ENCODE data around the gene A4GALT.
"Not testable (repeated sequence)": the region's sequence is repeated elsewhere in the genome, so short reads cannot be mapped to it uniquely, and the experiment has no call there.

Gene A4GALT, protein sequence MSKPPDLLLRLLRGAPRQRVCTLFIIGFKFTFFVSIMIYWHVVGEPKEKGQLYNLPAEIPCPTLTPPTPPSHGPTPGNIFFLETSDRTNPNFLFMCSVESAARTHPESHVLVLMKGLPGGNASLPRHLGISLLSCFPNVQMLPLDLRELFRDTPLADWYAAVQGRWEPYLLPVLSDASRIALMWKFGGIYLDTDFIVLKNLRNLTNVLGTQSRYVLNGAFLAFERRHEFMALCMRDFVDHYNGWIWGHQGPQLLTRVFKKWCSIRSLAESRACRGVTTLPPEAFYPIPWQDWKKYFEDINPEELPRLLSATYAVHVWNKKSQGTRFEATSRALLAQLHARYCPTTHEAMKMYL

DNA sequence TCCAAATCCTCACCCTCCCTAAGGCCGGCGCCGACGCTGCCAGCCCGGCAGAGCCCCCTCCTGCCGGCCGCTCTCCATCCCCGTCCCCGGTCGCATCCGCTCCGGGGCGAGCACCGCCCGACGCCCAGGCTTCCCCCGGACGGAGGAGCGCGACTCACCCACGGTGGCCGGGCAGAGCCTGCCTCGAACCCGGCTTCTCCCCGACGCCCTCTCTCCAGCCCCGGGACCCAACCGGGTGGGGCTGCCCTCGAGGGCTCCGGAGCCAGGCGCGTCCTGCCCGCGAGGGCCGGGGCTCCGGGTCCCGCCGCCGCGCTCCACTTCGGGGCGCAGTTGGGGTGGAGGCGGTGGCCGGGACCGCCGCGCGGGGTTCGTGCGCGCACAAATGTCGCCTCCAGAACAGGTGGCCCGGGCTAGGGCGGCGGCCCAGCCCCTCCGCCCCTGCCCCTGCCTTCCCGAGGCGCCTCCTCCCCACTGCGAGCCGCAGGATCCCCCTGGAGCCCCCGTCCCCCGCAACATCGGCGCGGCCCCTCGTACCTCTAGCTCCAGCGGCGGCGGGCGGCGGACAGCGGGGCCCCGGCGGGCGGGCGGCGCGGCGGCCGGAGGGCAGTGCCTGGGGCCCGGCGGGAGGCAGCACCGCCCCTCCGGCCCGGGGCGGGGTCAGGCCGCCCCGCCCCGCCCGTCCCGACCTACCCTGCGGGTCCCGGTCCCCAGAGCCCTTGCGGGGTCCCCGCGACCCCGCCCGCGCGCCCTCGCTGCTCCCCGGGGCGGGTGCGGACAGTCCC, at the start of gene A4GALT:
TSS of gene A4GALT (minus strand) at position 608 of the 782 bp plus-strand sequence. CDS start 26,919 bp downstream, outside the sequence.
- DNase-seq, result no peak

DNA sequence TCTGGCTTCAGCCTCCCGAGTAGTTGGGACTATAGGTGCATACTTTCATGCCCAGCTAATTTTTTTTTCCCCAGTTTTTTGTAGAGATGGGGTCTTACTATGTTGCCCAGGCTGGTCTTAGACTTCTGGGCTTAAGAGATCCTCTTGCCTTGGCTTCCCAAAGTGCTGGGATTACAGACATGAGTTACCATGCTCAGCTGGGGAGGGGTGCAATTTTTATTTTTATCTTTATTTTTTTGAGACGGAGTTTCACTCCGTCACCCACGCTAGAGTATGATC, 49.7 kb upstream of the A4GALT start:
- DNase-seq, result no peak

DNA sequence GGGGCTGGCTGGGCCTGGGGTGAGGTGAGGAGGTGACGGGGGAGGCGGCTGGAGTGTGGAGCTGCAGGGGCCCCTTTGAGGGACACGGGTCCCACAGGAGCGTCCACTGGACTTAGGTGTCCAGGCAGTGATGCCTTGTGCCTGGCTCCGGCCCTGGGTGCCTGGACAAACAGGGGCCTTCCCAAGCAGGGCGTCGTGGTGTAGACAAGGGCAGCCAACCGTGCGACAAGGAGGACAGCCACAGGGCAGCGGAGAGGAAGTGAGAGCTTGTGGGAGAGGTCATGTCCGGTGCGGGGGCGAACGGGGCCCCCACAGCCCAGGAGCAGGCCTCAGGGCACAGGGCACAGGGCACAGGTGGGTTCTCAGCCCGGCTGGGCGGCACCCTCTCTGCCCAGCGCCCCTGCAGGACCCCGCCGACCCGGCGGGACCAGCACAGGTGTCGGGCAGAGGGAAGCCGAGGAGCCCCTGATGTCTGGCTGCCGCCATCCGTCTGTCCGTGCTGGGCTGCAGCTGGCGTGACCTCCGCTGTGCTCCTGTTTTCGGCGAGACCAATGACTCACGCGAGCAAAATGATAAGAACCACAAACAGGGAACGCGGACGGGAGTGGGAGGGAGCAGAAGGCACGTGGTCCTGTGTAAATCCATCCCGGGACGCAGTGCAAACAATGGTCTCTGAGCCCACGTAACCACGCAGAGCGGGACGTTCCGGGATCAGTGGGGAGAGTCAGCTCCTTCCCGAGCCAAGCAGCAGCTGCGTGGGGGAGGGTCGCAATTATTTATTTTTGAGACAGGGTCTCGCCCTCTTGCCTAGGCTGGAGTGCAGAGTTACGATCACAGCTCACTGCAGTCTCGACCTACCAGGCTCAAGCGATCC, 49.1 kb upstream of the A4GALT start:
- peak; percentile 52 for DNase-seq

DNA sequence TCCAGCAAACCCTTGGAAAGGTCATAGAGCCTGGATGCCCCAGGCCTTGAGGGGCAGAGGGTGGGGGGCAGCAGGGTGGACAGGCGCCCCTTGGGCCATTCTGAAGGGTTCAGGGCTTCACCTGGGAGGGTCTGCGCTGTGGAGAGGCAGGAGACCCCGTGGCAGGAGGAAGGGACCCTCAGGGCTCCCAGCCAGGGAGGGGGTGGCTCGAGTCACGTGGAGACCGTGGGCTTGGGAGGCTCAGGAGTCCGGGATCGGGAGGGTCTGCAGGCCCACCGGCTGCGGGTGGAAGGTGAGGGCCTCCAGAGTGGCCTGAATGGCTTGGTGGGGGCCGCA, 48.5 kb upstream of the A4GALT start:
- no peak for DNase-seq

DNA sequence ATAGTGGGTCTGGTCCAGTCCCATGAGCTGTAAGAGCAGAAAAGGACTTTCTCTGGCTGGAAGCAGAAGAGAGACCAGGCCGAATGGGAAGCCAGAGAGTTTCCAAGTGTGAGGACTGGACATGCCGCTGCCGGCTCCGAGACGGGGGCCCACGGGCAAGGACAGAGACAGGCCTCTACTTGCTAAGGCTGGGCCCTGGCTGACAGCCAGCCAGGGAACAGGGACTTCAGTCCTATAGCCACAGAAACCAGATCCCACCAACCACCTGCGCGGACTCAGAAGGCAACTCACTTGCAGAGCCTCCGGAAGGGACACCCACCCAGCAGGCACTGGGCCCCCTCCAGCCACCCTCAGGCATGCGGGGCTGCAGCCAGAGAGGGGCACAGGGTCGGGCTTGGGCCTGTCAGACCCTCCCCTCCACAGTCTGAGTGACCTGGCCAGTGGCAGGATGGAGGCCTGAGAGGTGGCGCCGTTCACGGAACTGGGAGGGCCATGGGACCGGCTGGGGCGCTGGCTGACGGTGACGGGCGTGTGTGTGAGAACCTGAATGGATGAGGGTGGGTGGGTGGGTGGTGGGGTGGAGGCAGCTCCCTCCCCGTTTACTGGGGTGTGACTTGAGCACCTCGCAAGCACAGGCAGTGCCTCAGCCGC, 47.8 kb upstream of the A4GALT start:
- no peak for DNase-seq

DNA sequence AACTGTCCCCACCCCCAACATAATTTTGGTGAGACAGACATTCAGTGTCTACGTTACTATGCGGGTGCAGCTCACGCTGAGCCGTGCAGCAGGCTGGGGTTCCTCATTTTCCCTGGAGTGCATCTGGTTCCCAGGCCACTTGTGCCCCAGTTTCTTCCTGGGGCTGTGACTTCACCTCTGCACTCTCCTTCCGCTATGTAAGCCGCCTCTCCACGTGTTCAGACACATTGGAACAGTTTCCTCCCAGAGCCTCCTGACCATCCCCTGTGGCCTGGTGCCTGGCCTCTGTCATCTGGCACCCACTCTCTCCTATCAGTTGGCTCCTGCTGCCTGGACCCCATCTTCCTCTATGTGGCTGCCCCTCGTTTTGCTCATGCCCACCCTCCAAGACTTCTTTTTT, 46.2 kb upstream of the A4GALT start:
- no peak for DNase-seq

DNA sequence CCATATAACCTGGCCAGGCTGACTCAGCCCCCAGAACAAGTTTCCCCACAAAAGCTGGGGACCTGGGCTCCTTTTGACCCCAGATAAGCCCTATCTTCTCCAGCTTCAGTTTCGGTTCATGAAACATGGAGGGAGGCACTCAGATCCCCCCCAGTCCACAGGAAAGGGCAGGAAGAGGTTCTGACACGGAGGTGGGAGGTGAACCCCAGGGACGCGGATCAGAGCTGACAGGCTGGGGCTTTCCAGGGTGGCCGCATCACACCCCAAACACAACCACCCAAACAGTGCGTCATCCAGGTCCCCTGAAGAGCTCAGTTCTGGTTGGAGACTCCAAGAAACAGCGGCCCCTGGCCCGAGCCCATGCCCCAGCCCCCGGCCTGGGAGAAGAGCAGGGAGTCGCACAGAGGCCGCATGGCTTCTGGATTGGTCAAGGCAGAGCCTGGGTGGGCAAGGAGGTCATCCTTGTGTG, 44.3 kb upstream of the A4GALT start:
- DNase-seq, result no peak

DNA sequence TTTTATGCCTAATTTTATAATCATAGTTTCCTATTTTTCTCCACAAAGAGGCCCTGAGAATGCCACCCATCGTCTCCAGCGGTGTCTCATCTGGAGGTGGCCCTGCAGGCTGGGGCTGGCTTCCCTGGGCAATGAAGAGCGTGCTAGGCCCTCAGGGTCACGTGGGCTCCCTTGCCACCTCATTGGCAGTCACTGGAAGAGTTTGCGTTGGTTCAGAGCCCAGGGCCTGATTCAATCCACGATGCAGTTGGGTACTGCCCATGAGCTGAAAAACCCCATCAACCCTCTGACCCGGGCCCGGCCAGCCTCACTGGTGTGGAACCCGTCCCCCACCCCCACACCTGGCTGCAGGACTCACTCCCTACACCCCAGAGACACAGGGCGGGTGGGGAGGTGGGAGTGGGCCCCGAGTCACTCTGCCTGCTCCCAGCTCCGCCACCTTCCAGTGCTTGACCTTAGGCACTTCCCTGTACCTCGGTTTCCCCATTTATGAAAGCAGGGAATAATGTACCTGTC, 43.4 kb upstream of the A4GALT start:
- no peak for DNase-seq

DNA sequence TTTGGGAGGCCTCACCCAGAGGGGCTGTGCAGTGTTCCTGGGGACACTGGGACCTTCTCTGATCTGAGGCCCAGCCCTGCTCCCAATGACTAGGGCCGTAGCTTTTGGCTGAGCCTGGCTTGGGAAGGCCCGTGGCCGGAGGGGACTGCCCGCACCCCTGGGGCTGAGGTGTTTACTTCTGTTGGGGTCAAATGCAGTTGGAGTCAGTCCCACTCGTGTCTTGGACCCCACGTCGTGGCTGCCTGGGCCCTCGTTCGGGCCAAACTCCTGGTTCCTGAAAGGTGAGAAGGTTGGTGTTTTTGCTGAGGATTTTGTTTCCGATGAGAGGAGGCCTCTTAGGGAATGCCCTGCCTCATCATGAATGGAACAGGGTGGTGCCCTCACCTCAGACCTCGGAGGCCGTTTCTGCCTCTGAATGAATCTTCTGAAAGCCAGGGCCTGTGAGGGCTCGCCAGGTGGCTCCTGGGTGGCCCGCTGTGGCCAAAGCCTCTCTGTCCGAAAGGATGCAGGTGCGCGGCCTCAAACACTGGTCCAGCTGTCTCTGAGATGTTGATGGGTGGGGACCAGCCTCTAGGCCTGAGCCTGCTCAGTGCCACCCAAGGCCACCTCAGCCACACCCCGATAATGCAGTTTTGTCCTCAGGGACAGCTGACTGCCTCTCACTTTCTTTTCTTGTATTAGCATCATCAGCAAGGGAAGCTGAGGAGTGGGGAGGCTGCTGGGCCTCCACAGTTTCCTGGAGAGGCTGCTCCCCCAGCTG, 40.3 kb upstream of the A4GALT start:
- DNase-seq, result no peak

DNA sequence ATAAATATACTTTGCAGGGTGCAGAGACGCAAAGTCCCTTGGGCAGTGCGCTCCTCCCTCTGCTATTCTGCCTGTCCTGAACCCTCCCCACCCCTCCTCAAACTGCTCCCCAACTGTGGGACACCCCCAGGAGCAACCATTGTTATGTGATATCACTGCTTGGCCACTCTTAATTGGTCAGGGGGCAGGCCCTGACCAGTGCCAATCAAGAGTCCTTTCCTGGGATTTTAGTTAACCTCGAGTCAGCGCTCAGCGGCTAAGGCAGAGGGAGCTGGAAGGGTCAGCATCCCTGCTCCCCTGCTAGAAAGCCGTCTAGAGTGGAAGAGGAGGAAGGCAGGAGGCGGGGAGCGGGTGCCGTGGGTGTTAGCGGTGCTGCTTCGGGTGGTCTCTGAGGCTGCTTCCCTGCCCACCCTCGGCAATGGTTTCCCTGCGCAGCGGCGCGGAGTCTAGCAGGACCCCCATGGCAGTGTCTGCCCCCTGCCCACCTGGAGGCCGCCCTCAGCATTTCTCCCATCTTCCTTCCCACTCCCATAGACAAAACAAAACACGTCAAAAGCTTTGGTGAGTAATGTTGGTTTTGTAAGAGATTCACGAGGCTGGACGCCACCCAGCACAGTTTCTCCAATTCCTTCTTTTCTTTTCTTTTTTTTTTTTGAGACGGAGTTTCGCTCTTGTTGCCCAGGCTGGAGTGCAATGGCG, 38.4 kb upstream of the A4GALT start:
- DNase-seq, result no peak

DNA sequence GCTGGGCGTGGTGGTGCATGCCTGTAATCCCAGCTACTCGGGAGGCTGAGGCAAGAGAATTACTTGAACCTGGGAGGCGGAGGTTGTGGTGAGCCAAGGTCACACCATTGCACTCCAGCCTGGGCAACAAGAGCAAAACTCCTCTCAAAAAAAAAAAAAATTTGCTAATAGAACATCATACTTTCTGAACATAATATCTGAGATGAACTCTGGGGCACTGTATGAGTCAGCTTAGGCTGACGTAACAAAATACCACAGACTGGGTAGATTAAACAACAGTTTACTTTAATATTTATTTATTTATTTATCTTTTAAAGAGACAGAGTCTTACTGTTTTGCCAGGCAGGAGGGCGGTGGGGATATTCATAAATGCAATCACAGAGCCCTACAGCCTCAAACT, 34.9 kb upstream of the A4GALT start:
- DNase-seq, result peak; percentile 87

DNA sequence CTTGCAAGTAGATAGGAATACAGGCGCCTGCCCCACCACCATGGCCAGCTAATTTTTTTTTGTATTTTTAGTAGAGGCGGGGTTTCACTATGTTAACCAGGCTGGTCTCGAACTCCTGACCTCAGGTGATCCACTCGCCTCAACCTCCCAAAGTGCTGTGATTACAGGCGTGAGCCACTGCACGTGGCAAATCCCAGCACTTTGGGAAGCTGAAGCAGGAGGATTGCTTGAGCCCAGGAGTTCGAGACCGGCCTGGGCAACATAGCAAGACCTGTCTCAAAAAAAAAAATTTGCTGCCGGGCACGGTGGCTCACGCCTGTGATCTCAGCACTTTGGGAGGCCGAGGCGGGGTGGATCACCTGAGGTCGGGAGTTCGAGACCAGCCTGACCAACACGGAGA, 34.5 kb upstream of the A4GALT start:
- not testable (repeated sequence) for DNase-seq

DNA sequence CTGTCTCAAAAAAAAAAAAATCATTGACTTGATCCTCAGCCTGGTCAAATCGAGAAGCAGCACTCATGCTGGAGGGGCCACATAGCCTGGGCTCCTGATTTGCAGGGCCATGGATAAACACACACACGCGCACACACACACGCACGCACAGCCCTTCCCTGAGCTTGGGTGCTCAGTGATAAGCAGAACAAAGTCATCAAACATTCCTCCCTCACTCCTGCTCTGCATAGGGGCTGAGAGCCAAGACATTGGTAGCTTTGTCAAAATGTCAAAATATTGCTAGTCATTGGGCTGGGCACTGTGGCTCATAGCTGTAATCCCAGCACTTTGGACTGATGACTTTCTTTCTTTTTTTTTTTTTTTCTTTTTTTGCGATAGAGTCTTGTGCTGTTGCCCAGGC, 34.0 kb upstream of the A4GALT start:
- peak; percentile 49 for DNase-seq

DNA sequence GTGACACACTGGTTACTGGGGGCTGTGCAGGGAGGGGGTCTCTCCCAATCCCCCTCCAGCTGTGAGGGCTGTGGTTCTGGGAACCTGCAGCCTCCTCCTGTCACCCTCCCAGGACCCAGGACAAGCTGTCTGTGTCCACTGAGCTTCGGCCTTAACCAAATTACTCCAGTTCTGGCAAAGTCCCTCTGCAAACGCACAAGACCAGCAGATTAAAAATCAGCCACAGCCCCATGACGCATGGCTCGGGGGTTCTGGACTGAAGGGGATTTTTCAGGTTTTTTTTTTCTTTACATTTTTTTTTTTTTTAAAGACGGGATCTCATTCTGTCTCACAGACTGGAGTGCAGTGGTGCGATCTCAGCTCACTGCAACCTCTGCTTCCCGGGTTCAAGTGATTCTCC, 32.2 kb upstream of the A4GALT start:
- no peak for DNase-seq

DNA sequence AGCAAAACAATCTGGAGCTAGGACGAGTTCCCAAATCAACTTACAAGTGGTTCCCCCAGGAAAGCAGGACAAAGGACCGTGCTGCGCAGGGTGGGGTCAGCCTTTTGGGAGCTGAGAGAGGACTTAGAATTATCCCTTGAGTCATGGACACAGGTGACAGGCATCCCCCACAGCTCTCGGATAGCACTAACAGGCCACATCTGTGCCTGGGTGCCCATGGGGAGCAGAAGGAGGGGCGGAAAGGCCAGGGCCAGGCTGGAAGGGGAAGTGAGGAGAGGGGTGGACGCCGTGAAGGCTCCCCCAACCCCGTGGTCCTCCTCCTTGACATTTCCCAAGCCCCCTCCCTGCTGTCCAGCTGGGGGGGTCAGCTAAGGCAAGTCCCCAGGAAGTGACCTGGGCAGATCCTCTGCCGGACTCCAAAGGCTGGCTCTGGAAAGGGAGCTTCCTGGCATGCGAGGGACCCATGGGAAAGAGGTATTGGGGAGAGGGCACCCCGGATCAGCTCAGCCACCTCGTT, 31.6 kb upstream of the A4GALT start:
- DNase-seq, result no peak

DNA sequence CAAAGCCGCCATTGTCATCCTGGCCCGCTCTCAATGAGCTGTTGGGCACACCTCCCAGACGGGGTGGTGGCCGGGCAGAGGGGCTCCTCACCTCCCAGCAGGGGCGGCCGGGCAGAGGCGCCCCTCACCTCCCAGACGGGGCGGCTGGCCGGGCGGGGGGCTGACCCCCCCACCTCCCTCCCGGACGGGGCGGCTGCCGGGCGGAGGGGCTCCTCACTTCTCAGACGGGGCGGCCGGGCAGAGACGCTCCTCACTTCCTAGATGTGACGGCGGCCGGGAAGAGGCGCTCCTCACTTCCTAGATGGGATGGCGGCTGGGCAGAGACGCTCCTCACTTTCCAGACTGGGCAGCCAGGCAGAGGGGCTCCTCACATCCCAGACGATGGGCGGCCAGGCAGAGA, 29.8 kb upstream of the A4GALT start:
- not testable (repeated sequence) for DNase-seq

DNA sequence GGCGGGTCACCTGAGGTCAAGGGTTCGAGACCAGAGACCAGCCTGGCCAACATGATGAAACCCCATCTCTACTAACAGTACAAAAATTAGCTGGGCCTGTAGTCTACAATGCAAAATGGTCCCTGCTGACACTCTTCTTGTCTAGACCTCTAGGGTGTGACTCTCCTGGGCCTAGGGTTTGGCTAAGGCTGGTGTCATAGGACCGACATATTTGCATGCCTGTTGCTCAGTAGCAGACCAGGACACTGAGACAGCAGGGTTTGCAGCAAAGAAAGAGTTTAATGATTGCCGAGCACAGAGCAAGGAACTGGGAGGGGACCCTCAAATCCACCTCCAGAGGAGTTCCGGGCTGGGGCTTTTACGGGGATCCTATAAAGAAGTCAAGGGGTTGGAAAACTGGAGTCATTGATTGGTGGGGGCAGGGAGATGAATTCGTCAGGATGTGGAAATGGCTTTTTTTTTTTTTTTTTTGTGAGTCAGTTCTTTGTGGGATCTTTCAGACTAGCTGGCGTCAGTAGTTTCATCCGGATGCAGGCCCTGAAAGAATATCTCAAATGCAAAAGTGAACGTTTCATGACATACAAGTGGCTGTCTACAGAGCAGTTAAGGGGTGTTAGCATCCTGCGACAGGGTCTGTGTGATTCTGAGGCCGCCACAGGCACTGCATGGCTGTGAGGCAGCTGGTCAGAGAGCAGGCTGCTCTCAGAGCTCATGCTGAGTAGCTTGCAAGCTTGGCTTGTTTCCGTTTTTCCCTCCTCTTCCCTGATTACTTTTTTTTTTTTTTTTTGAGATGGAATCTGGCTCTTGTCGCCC, 27.2 kb upstream of the A4GALT start:
- peak; percentile 91 for DNase-seq

DNA sequence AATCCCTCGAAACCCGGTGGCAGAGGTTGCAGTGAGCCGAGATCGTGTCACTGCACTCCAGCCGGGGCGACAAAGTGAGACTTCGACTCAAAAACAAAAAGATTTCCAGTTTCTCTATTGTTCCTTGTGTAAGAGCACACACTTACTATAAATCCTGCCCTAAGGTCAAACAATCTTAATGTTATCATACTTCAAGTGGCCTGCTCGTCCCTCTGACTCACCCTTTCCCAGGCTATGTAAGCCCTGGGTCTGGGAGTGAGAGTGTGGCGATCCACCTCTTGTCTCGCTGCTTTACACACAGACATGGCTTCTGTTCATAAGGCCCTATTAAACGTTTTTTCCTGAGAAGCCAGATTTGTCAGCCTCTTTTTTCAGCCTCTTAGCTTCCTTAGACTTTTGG, 24.4 kb upstream of the A4GALT start:
- DNase-seq, result peak; percentile 46

DNA sequence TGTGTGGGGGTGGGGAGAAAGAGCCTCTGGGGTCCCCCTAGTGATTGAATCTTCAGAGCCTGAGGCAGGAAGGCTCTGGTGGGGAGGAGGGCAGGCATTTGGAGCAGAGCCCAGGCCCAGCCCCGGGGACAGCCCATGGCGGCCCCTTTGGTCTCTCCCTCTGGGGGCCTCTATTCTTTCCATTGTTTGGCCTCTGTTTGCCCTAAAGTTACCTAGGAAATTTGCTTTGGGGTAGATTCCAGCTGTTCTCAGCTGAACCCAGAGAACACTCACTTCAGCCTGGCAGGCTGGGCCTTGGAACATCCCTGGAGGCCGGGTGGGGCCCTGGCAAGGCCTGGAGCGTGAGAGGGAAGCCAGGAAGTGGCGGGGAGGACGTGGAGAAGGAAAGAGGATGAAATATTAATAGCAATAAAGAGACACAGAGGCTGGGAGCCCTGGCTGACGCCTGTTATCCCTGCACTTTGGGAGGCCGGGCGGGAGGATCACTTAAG, 22.9 kb upstream of the A4GALT start:
- DNase-seq, result peak; percentile 85

DNA sequence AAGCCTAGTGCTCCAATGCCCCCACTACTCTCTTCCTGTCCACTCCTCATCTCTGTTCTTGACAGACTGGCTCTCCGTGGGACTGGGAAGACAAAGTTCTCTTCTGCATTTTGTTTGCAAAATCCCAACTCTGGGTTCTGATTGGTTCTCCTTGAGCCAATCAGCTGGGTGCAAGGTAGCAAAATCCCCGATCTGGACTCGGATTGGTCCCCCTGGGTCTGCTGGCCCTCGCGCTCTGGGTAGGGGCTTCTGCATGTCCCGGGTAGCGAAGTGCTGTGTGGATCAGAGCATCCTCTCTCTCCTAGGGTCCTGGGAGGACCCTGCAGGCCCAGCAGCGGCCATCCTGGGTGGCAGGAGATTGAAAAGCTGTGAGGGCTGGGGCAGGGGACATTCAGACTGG, 22.3 kb upstream of the A4GALT start:
- no peak for DNase-seq

All from fibroblast of skin of right quadriceps (primary cell).